HEK293T (cell line): Measurements from ENCODE around the gene FBXO31.
"Not testable (repeated sequence)": the region's sequence is repeated elsewhere in the genome, so short reads cannot be mapped to it uniquely, and the experiment has no call there.

ENCODE experiments used
- CTCF ChIA-PET: fragments of 350-600 bp; formaldehyde crosslinking; extraction: SDS; loops from one replicate; lab custom pipeline; 2021; ENCODE audit warnings: antibody characterized with exemption, inconsistent platforms; lab: Yijun Ruan, JAX
- POLR2A ChIA-PET: fragments of 350-600 bp; formaldehyde crosslinking; extraction: SDS; loops from one replicate; lab custom pipeline; 2020; ENCODE audit warnings: antibody characterized with exemption, inconsistent platforms; lab: Yijun Ruan, JAX
- DNase-seq: peaks from one replicate; pipeline ENCODE4 v3.0.0; 2012; ENCODE audit warnings: mixed read lengths; ENCODE audit errors: extremely low spot score
- ARNT ChIP-seq: fragments of 450-650 bp; IDR thresholded peaks from 2 replicates; pipeline ENCODE4 v1.6.1; 2017; ENCODE audit warnings: mild to moderate bottlenecking
- BHLHE40 ChIP-seq: fragments of 450-650 bp; IDR thresholded peaks from 2 replicates; pipeline ENCODE4 v1.6.1; 2016; ENCODE audit warnings: mild to moderate bottlenecking, moderate library complexity, borderline replicate concordance
- CTBP1 ChIP-seq: fragments of 450-650 bp; IDR thresholded peaks from 2 replicates; pipeline ENCODE4 v1.6.1; 2016; ENCODE audit warnings: borderline replicate concordance
- ELF4 ChIP-seq: fragments of 450-650 bp; IDR thresholded peaks from 2 replicates; pipeline ENCODE4 v1.6.1; 2017; ENCODE audit warnings: antibody characterized with exemption
- FOXA1 ChIP-seq: fragments of 450-650 bp; IDR thresholded peaks from 2 replicates; pipeline ENCODE4 v1.6.1; 2016; ENCODE audit warnings: mild to moderate bottlenecking
- FOXK2 ChIP-seq: fragments of 450-650 bp; IDR thresholded peaks from 2 replicates; pipeline ENCODE4 v1.6.1; 2016; ENCODE audit warnings: mild to moderate bottlenecking
- FOXM1 ChIP-seq: fragments of 450-650 bp; IDR thresholded peaks from 2 replicates; pipeline ENCODE4 v1.6.1; 2017; ENCODE audit warnings: mild to moderate bottlenecking, borderline replicate concordance
- HDGF ChIP-seq: fragments of 450-650 bp; IDR thresholded peaks from 2 replicates; pipeline ENCODE4 v1.6.1; 2017; ENCODE audit warnings: antibody characterized with exemption, borderline replicate concordance
- L3MBTL2 ChIP-seq: fragments of 450-650 bp; conservative IDR thresholded peaks from 2 replicates; pipeline ENCODE4 v1.6.1; 2016; ENCODE audit warnings: mild to moderate bottlenecking
- LEF1 ChIP-seq: fragments of 450-650 bp; IDR thresholded peaks from 2 replicates; pipeline ENCODE4 v1.6.1; 2017; ENCODE audit warnings: mild to moderate bottlenecking, borderline replicate concordance
- NFRKB ChIP-seq: fragments of 450-650 bp; IDR thresholded peaks from 2 replicates; pipeline ENCODE4 v1.6.1; 2016; ENCODE audit warnings: mild to moderate bottlenecking, moderate library complexity
- SP1 ChIP-seq: fragments of 450-650 bp; IDR thresholded peaks from 2 replicates; pipeline ENCODE4 v1.6.1; 2017
- SUZ12 ChIP-seq: fragments of 450-650 bp; IDR thresholded peaks from 2 replicates; pipeline ENCODE4 v1.6.1; 2016; ENCODE audit warnings: mild to moderate bottlenecking
- TARDBP ChIP-seq: fragments of 450-650 bp; IDR thresholded peaks from 2 replicates; pipeline ENCODE4 v1.6.1; 2016
- ZNF384 ChIP-seq: fragments of 450-650 bp; IDR thresholded peaks from 2 replicates; pipeline ENCODE4 v1.6.1; 2016
- TF ChIP-seq, protein P1 (sequence below): fragments of 450-650 bp; IDR thresholded peaks from 2 replicates; pipeline ENCODE4 v1.6.1; 2016

Gene FBXO31

DNA sequence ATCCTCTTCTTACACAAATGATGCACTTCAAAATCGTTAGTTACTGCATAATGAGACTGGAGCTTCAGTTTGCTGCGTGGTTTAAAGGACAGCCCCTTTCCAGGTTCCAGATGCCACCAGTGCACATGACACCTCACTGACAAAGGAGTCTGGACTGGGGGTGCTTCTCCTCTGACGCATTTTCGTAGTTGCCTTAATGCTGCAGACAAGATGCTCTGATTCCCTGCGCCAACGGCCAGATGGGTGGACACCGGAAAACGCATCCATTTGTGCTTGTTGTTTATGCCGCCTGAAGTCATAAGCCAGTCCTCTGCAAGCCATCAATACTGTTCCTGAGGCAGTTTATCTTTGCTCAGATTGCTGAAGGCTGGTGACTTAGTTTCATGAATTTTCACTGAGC, 16.0 kb downstream of the FBXO31 start:
- TF ChIP-seq ZNF384 (no peak), ARNT (no peak), FOXM1 (no peak), SUZ12 (no peak), FOXA1 (no peak), L3MBTL2 (no peak), SP1 (no peak), ELF4 (no peak), HDGF (no peak)
- CTCF ChIA-PET = no interaction called here
- DNase-seq = no peak
- POLR2A ChIA-PET = interaction anchor here (1.2 kb wide), 1 partner anchor 16 kb away, joined by 3 read pairs; the partner anchor contains the start of gene FBXO31

DNA sequence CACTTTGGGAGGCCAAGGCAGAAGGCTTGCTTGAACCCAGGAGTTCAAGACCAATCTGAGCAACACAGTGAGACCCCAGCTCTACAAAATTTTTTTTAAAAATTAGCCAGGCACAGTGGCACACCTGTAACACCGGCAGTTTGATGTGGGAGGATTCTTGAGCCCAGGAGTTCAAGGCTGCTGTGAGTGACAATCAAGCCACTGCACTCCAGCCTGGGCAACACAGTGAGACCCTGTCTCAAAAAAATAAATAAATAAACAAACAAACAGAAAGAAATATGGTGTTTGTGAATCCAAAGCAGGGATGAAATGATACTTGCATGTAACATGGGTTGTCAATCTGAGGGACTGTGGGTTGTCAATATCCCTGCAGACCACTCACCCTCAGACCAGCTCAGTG, 16.6 kb downstream of the FBXO31 start:
- POLR2A ChIA-PET = interaction anchor here (1.2 kb wide), 1 partner anchor 17 kb away, joined by 3 read pairs; the partner anchor contains the start of gene FBXO31
- no peak for DNase-seq
- CTCF ChIA-PET = interaction anchor here (0.7 kb wide), 1 partner anchor 45 kb away, joined by 4 read pairs; no protein-coding TSS in a partner anchor
- TF ChIP-seq ELF4 = no peak
- no peak for TF ChIP-seq SUZ12
- TF ChIP-seq NFRKB = no peak
- no peak for TF ChIP-seq FOXK2
- no peak for TF ChIP-seq ARNT
- no peak for TF ChIP-seq BHLHE40
- no peak for TF ChIP-seq ZNF384
- TF ChIP-seq FOXA1 = no peak
- TF ChIP-seq FOXM1 = no peak
- no peak for TF ChIP-seq SP1
- TF ChIP-seq, protein P1, sequence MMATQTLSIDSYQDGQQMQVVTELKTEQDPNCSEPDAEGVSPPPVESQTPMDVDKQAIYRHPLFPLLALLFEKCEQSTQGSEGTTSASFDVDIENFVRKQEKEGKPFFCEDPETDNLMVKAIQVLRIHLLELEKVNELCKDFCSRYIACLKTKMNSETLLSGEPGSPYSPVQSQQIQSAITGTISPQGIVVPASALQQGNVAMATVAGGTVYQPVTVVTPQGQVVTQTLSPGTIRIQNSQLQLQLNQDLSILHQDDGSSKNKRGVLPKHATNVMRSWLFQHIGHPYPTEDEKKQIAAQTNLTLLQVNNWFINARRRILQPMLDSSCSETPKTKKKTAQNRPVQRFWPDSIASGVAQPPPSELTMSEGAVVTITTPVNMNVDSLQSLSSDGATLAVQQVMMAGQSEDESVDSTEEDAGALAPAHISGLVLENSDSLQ = no peak
- TF ChIP-seq HDGF = no peak
- TF ChIP-seq TARDBP = no peak
- no peak for TF ChIP-seq CTBP1
- no peak for TF ChIP-seq LEF1
- no peak for TF ChIP-seq L3MBTL2

DNA sequence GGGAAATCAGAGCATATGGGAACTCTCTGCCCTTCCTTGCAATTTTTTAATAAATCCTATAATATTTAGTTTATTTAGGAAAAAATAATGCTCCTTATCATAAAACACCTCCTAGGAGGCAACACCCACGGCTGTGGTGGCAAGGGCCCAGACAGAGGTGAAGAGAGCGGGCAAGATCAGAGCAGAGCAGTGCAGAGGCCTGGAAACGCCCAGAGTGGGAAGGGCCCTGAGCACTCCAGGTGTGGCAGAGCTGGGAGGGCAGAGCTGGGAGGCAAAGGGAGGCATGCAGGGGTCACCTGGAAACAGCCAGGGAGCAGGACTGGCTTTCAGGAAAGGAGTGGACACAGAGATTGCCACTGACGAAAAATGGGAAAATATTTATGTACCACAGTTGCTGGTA, 17.3 kb downstream of the FBXO31 start:
- CTCF ChIA-PET = no interaction called here
- no peak for DNase-seq
- POLR2A ChIA-PET = interaction anchor here (1.2 kb wide), 1 partner anchor 18 kb away, joined by 3 read pairs; the partner anchor contains the start of gene FBXO31
- TF ChIP-seq FOXK2 (no peak), CTBP1 (no peak), ZNF384 (no peak), SP1 (no peak), TARDBP (no peak)
- TF ChIP-seq, protein P1 = no peak

DNA sequence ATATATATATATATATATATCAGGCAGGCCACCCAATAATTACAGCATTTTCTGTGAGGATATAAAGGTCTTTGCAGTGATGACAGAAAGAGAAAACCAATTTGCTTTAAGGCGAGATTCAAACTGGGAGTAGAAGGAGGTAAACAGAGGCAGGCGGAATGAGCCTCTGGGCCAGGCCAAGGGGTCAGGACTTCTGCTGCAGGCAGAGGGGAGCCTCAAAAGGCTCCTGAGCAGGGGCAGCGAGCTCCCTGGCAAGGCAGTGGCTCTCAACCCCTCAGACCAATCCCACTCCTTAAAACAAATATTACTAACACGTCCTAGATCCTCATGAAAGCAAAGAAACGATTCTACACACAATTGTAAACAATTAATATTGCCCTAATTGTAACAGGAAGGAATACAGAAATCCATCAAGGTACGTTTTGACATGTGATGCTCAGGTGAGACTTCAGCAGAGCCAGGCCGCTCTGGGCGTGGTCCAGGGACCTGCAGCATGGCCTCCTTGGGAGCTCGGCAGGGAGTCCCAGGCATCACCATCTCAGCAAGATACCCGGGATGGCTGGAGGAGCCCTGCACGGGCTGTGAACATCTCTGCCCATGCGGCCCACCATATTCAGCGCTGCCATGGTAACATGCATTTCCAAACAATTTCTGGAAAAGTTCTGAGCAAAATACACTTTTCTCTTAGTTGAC, 18.4 kb downstream of the FBXO31 start:
- ChIA-PET CTCF (no interaction called here), POLR2A (interaction anchor here (1.8 kb wide), 1 partner anchor 19 kb away, joined by 6 read pairs; the partner anchor contains the start of gene FBXO31)
- TF ChIP-seq LEF1 (no peak), TARDBP (no peak), NFRKB (no peak), ELF4 (no peak), HDGF (no peak), FOXA1 (no peak), FOXM1 (no peak), BHLHE40 (no peak), L3MBTL2 (no peak), CTBP1 (no peak), SUZ12 (no peak), SP1 (no peak)
- TF ChIP-seq, protein P1 = no peak
- DNase-seq = no peak

DNA sequence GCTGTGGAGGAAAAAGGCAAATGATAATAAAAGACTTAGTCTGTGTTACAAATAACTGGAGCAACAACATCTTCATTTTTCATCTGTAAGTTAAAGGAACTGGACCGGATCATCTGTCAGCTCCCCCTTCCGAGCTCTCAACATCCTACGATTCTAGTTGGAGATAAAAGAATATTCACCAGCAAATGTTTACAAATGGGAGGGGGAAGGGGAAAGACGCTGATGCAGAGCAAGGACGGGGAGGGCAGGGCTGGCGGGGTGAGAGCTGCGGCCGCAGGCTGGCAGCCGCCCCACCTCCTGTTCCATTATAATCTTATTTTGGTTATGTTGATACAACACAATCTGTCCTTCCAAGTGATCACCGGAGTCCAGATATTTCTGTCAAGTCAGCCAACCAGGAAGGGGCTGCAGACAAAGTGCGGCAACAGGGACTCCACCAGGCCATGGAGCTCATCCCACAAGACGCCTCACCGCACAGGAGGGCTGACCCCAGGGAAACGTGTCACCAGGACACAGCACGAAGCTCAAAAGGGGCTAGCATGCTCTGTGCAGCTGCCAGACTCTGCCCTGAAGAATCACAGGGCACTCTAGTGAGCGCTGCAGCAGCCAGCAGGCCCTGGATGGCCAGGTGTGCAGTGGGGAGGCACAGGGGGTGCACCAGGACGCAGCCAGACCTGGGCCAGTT, 19.7 kb downstream of the FBXO31 start:
- TF ChIP-seq SP1 = no peak
- no peak for TF ChIP-seq ARNT
- TF ChIP-seq HDGF = no peak
- TF ChIP-seq CTBP1 = no peak
- TF ChIP-seq FOXK2 = no peak
- TF ChIP-seq ZNF384 = no peak
- TF ChIP-seq LEF1 = no peak
- TF ChIP-seq NFRKB = no peak
- TF ChIP-seq ELF4 = no peak
- no peak for TF ChIP-seq FOXM1
- no peak for TF ChIP-seq FOXA1
- no peak for TF ChIP-seq BHLHE40
- TF ChIP-seq TARDBP = no peak
- TF ChIP-seq L3MBTL2 = no peak
- no peak for TF ChIP-seq SUZ12
- TF ChIP-seq, protein P1 = no peak
- no peak for DNase-seq
- ChIA-PET POLR2A (interaction anchor here (0.6 to 1.8 kb wide), 3 partner anchors 20 to 46 kb away, joined by 3 to 6 read pairs (median 3); partner anchors contain the start of gene FBXO31), CTCF (no interaction called here)

DNA sequence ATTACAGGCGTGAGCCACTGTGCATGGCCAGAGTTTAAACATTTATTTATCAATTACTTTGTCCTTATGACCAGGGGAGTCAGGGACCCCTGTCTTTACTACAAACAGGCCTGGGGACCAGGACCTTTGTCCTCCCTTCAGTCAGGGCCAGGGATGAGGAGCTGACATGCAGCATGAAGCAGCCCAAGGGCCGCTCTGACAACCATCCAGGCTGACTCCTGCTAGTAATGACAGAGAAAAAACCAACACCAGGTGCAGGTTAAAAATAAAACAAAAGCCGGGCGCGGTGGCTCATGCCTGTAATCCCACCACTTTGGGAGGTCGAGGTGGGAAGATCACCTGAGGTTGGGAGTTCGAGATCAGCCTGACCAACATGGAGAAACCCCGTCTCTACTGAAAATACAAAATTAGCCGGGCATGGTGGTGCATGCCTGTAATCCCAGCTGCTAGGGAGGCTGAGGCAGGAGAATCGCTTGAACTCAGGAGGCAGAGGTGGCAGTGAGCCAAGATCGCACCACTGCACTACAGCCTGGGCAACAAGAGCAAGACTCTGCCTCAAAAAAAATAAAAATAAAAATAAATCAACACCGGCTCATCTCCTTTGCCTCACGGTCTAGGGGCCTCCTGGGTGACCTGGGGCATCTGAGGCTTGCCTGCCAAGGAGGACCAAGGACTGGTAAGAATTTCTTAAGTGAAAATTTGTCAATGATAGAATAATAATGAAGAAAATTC, 20.6 kb downstream of the FBXO31 start:
- POLR2A ChIA-PET = interaction anchor here (1.8 kb wide), 1 partner anchor 21 kb away, joined by 6 read pairs; the partner anchor contains the start of gene FBXO31
- CTCF ChIA-PET, DNase-seq: not testable (repeated sequence)
